GM19467 (cell line): ENCODE results near the gene HS3ST1.

Experiments used
- ATAC-seq: cut with Tn5 transposase; IDR thresholded peaks from one replicate; pipeline ENCODE4 v1.9.1; 2021; ENCODE audit warnings: mild to moderate bottlenecking, moderate library complexity; ENCODE audit not compliant: unreplicated experiment

HS3ST1 gene

GRCh38 chr4:11428231-11428898, at the start of gene HS3ST1:
Gene HS3ST1, minus strand, starts transcription at chr4:11428894. Its CDS starts 28,889 bp downstream, at chr4:11400005.
- ATAC-seq = no peak

DNA sequence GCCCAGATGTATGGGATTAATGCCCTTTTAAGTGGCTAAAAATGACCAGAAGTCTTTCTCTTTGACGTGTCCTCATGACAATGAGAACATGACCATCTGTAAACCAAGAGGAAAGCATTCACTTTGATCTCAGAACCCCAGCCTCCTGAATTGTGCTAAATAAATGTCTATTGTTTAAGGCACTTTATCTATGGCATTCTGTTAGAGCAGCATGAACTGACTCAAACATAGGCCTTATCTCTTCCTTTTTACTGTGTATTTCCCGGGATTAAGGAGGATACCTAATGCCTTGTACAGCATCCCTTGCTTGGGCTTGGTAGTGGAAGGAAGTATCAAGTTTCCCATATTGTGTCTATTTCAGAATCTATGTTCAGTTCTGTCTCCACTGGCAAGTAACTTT, 47.2 kb upstream of the HS3ST1 start:
- ATAC-seq = no peak

DNA sequence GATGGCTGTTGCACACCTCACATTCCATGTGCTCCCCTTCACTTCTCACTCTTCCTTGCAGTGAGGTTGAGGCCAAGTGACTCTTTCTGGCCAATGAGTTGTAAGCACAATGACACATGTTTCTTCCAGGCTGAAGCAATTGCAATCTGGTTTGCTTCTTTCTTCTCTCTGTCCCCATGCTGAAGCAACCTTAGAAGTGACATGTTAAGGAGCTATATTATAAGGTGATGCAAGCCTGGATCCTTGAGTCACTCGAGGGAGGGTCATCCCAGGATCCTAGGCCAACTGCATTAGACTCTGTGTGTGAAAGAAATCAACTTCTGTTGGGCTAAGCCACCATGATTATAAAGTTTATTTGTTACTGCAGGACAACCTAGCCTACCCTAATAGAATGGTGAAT, 45.5 kb upstream of the HS3ST1 start:
- ATAC-seq = no peak

GRCh38 chr4:11472535-11472934, 43.8 kb upstream of the HS3ST1 start:
- ATAC-seq = no peak

- ATAC-seq = peak; percentile 74
Observed at GRCh38 chr4:11471618-11472017, 42.9 kb upstream of the HS3ST1 start.

GRCh38 chr4:11471046-11471441, 42.4 kb upstream of the HS3ST1 start:
- ATAC-seq = no peak

DNA sequence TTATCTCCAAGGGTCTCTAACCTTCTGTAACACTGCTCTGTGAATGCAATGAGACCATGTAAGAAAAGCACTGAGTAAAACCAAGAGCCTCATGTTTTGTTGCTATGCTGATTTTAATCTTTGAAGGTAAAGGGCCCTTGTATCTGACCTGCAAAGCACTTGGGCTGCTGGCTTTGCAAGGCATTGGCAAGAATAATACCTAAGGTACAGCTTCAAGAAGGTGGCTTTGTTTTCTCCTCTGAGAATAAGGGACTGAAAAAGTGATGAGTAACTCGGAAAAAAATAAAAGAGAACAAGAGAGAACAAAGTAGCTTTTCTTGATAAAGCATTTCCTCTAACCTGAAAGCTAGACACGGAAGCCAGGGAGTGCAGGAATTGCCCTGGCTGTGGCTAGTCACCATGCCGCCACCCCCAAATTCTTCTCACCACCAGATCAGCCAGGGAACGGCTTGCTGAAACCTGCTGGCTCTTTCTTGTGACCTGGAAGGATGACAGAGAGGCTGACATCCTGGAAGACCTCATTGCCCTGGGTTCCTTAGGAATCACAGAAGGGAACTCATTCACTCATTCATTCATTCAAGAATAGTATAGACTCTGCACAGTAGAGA, 41.8 kb upstream of the HS3ST1 start:
- peak; percentile 47 for ATAC-seq

DNA sequence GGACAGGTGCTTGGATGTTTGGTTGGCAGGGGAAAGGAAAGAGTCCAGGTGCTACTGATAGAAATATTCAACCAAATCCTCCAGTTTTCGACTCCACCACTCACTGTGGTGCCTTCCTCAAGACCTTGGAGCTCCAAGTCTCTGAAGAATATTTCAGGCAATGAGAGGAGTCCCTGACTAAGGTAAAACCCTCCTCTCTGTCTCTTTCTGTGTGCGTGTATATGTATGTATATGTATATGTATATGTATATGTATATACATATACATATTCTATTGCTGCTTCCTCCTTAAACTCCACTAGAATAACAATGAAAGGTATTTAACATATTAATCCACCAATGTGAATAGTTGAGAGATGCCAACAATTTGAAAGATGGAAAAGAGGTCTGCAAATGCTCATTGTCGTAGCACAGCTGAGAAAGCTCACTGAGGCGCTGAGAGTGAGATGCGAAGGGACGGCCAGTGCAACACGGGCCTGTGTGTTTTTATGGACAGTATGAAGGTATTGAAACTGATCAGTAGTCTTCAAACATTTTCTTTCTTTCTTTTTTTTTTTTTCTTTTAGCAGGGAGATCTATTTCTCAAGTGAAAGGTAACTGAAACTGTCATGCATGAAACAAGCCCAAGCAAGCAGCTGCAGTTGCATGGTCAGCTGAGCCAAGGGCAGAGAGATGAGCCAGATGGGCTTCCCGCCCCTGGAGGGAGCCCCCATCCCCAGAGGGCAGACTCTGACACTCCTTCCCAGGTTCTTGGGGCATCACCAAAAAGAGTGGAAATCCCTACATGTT, 41.1 kb upstream of the HS3ST1 start:
- ATAC-seq = peak; percentile 72

DNA sequence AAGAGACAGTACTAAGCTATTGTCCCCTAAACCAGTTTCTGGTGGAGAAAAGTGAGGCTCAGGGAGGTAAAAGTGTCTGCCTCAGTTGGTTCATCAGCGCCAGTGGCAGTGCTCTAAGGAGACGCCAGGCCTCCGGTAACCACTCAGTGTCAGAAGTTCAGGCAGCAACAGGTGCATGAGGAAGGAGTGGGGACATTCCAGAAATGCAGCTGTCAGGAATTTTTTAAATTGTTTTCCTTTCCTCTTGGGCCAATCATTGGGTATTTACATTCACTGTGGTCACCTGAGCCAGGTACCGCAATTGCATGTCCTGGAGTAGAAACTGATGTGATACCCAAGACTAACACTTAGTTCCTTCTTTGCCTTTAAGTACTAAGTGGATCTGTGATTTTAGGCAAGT, 40.2 kb upstream of the HS3ST1 start:
- ATAC-seq = no peak

- no peak for ATAC-seq
Observed at GRCh38 chr4:11467931-11468330, 39.2 kb upstream of the HS3ST1 start.

- ATAC-seq = no peak
Observed at GRCh38 chr4:11463707-11464106, 35.0 kb upstream of the HS3ST1 start.

GRCh38 chr4:11456401-11456800, 27.7 kb upstream of the HS3ST1 start:
- ATAC-seq = no peak

GRCh38 chr4:11455201-11455835, 26.6 kb upstream of the HS3ST1 start:
- ATAC-seq = no peak

- no peak for ATAC-seq
Observed at GRCh38 chr4:11451716-11452115, 23.0 kb upstream of the HS3ST1 start.

- no peak for ATAC-seq
Observed at GRCh38 chr4:11446155-11446811, 17.6 kb upstream of the HS3ST1 start.

GRCh38 chr4:11441194-11441556, 12.5 kb upstream of the HS3ST1 start:
- no peak for ATAC-seq

DNA sequence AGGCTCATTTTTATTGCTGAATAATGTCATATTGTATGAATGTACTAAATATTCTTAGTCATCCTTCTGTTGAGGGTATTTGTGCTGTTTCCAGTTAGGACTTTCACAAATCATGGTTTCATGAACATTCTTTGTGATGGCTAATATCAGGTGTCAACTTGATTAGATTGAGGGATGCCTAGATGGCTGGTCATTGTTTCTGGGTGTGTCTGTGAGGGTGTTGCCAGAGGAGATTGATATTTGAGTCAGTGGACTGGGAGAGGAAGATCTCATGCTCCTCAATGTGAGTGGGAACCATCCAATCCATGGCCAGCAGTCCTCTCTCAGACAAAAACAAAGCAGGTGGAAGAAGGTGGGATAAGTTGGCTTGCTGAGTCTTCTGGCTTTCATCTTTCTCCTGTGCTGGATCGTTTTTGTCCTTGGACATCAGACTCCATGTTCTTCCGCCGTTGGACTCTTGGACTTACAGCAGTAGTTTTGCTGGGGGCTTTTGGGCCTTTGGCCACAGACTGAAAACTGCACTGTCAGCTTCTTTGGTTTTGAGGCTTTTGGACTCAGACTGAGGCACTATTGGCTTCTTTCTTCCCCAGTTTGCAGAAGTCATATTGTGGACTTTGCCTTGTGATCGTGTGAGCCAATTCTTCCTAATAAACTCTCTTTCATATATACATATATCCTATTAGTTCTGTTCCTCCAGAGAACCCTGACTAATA, 11.9 kb upstream of the HS3ST1 start:
- no peak for ATAC-seq

DNA sequence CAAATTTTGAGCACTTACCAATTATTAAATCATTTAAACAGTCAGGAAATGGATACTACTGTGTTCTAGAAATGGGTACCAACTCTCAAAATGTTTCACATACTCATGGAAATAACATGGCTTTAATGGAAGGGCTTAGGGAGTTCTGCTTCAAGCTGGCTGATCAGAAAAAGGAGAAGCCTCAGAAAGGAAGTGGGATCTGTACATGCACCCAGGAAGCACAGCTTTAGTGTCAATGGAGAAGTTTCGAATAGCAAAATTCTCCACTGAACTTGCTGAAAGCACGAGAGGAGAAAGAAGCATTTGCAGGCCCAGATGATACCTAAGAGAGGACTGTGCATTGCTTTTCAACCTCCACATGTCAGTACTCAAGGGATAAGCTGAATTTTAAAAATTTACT, 11.1 kb upstream of the HS3ST1 start:
- ATAC-seq = no peak

GRCh38 chr4:11438647-11439046, 10.0 kb upstream of the HS3ST1 start:
- no peak for ATAC-seq

- no peak for ATAC-seq
Observed at GRCh38 chr4:11436673-11437072, 8.0 kb upstream of the HS3ST1 start.

- no peak for ATAC-seq
Observed at GRCh38 chr4:11436084-11436483, 7.4 kb upstream of the HS3ST1 start.
